HT-29 (cell line): ENCODE data around the gene DYNLT1. TPM values are rescaled to one million over a fixed set of nuclear protein-coding genes. Genes with fewer than 3 reads are reported as not detected.
"Not testable (repeated sequence)": the region's sequence is repeated elsewhere in the genome, so short reads cannot be mapped to it uniquely, and the experiment has no call there.

Experiments
- DNase-seq: peaks from one replicate; pipeline ENCODE4 v3.0.0-alpha.2; 2015; ENCODE audit warnings: low spot score
- total RNA-seq: library from RNA; depleted of rRNA; stranded (reverse); fragments of >200 nt; shearing (Covaris generic); gene quantifications from 2 replicates; pipeline ENCODE4 v1.2.3, GENCODE V29; 2014

The DYNLT1 gene
- total RNA-seq, 1 experiment from 2014 or later = 54.7 TPM

- peak; percentile 65 for DNase-seq
These were observed 19.2 kb upstream of the DYNLT1 start for GRCh38 chr6:158663625-158664165.

GRCh38 chr6:158662954-158663624 is 18.5 kb upstream of the DYNLT1 start:
- DNase-seq = no peak

- no peak for DNase-seq
These were observed 18.0 kb upstream of the DYNLT1 start for GRCh38 chr6:158662607-158662953.

GRCh38 chr6:158661156-158661685 is 16.7 kb upstream of the DYNLT1 start:
- peak; percentile 28 for DNase-seq

GRCh38 chr6:158660333-158660754 is 15.8 kb upstream of the DYNLT1 start:
- peak; percentile 70 for DNase-seq

- peak; percentile 59 for DNase-seq
These were observed 12.4 kb upstream of the DYNLT1 start for GRCh38 chr6:158656986-158657385.

GRCh38 chr6:158655569-158656450 is 11.3 kb upstream of the DYNLT1 start:
- DNase-seq = no peak

- DNase-seq = peak; percentile 44
These were observed 10.5 kb upstream of the DYNLT1 start for GRCh38 chr6:158654960-158655489.

GRCh38 chr6:158654498-158654897 is 10.0 kb upstream of the DYNLT1 start:
- no peak for DNase-seq

GRCh38 chr6:158653577-158654354 is 9.2 kb upstream of the DYNLT1 start:
- no peak for DNase-seq

GRCh38 chr6:158651981-158652737 is 7.6 kb upstream of the DYNLT1 start:
- not testable (repeated sequence) for DNase-seq

- peak; percentile 36 for DNase-seq
These were observed 5.0 kb upstream of the DYNLT1 start, which contains the start of gene SYTL3 for GRCh38 chr6:158649289-158650143. TSS of gene SYTL3 (plus strand) at chr6:158650054. CDS start at chr6:158663269, 13,215 bp downstream.

- DNase-seq = no peak
These were observed 4.2 kb upstream of the DYNLT1 start for GRCh38 chr6:158648682-158649131.

- DNase-seq = no peak
These were observed 3.0 kb upstream of the DYNLT1 start for GRCh38 chr6:158647501-158647900.

- peak; percentile 65 for DNase-seq
These were observed 1.7 kb upstream of the DYNLT1 start for GRCh38 chr6:158646023-158646910.

- DNase-seq = no peak
These were observed 800 bp upstream of the DYNLT1 start for GRCh38 chr6:158645064-158646022.

- DNase-seq = peak; percentile 46
These were observed 710 bp downstream of the DYNLT1 start for GRCh38 chr6:158643836-158644230.
